ENCODE measurements around the gene NPAS3. TPM values are rescaled to one million over a fixed set of nuclear protein-coding genes. Genes with fewer than 3 reads are reported as not detected.

Gene NPAS3
- total RNA-seq, 1 donor from 2014 or later, result not detected

DNA sequence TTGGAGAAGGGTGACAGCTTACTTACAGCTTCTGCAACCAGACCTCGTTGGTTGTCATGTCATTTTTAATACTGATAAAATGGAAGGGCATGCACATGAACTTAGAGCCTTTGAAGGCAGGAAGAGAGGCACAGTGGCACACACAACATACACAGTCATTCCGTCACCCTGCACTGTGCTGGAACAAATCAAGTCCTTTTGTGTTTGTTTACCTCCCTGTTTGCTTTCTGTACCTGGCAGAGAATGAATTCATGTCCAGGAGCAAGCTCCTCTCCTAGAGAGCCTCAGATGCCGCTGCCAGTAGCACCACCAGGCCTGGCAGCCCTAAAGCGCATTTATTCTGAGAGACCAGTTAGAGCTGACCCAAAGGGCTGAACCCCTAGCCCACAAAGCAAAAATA, 551.9 kb downstream of the NPAS3 start:
- H3K4me1 Mint-ChIP-seq, result peaks cover 39% of the 10 kb centered on the region
- H3K36me3 ChIP-seq, result no peaks in the 10 kb centered on the region
- no peaks in the 10 kb centered on the region for H3F3A ChIP-seq (ENCODE audit: low read depth)
- H3K4me3 Mint-ChIP-seq, result no peak overlapping the region
- peaks cover 9% of the 10 kb centered on the region for H3K4me1 ChIP-seq
- no peaks in the 10 kb centered on the region for H3K79me2 ChIP-seq (ENCODE audit: low read depth)
- H3K27me3 ChIP-seq, result no peaks in the 10 kb centered on the region
- no peak overlapping the region for H3K4me3 ChIP-seq
- no peak overlapping the region for H3K27ac ChIP-seq
- no peak overlapping the region for H3K4me2 ChIP-seq
- H3K36me3 Mint-ChIP-seq, result peaks cover 4% of the 10 kb centered on the region
- no peaks in the 10 kb centered on the region for H3K9me3 ChIP-seq (ENCODE audit: low read depth)
- H3K27ac Mint-ChIP-seq, result no peak overlapping the region
- H4K20me1 ChIP-seq (ENCODE audit: low read depth), result no peaks in the 10 kb centered on the region
- H3K9me3 Mint-ChIP-seq, result peaks cover 13% of the 10 kb centered on the region
- peaks cover 3% of the 10 kb centered on the region for H3K27me3 Mint-ChIP-seq (ENCODE audit: insufficient read depth, low read depth)
- H2AFZ ChIP-seq (replicated peaks), result no peak overlapping the region
- DNase-seq (ENCODE audit: low spot score), result no peak
- TF ChIP-seq, protein P1, sequence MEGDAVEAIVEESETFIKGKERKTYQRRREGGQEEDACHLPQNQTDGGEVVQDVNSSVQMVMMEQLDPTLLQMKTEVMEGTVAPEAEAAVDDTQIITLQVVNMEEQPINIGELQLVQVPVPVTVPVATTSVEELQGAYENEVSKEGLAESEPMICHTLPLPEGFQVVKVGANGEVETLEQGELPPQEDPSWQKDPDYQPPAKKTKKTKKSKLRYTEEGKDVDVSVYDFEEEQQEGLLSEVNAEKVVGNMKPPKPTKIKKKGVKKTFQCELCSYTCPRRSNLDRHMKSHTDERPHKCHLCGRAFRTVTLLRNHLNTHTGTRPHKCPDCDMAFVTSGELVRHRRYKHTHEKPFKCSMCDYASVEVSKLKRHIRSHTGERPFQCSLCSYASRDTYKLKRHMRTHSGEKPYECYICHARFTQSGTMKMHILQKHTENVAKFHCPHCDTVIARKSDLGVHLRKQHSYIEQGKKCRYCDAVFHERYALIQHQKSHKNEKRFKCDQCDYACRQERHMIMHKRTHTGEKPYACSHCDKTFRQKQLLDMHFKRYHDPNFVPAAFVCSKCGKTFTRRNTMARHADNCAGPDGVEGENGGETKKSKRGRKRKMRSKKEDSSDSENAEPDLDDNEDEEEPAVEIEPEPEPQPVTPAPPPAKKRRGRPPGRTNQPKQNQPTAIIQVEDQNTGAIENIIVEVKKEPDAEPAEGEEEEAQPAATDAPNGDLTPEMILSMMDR (IDR thresholded peaks at IDR 0.05), result no peak
- TF ChIP-seq EZH2phosphoT487 (IDR thresholded peaks at IDR 0.05) (no peak), EZH2 (IDR thresholded peaks at IDR 0.05) (no peak)
- H3K9ac ChIP-seq, result no peak overlapping the region

DNA sequence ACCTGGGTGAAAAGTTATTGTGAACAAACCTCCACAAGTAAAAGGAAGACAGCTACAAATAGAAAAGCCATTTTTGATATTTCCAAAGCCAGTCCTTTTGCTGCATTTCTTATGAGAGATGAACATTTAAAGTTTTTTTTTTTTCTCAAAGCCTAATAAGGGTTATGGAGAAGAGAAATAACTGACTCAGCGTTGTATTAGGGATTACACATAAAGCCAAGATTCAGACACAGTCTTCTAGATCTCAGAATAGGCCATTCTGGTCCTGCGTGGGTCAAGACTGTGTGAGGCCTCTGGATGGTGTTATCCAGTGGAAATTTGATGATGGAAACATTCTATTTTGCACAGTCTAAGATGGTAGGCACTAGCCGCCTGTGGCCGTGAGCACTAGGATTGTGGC, 552.4 kb downstream of the NPAS3 start:
- H3K9ac ChIP-seq, result no peak overlapping the region
- H3F3A ChIP-seq (ENCODE audit: low read depth), result no peaks in the 10 kb centered on the region
- TF ChIP-seq, protein P1 (IDR thresholded peaks at IDR 0.05), result no peak
- Mint-ChIP-seq H3K27ac (no peak overlapping the region), H3K9me3 (peaks cover 17% of the 10 kb centered on the region), H3K36me3 (peaks cover 8% of the 10 kb centered on the region), H3K27me3 (ENCODE audit: insufficient read depth, low read depth) (peaks cover 3% of the 10 kb centered on the region), H3K4me1 (peaks cover 33% of the 10 kb centered on the region), H3K4me3 (no peak overlapping the region)
- no peak overlapping the region for H2AFZ ChIP-seq (replicated peaks)
- no peaks in the 10 kb centered on the region for H3K9me3 ChIP-seq (ENCODE audit: low read depth)
- no peaks in the 10 kb centered on the region for H3K27me3 ChIP-seq
- H4K20me1 ChIP-seq (ENCODE audit: low read depth), result no peaks in the 10 kb centered on the region
- no peaks in the 10 kb centered on the region for H3K36me3 ChIP-seq
- no peak overlapping the region for H3K4me2 ChIP-seq
- no peaks in the 10 kb centered on the region for H3K79me2 ChIP-seq (ENCODE audit: low read depth)
- peaks cover 7% of the 10 kb centered on the region for H3K4me1 ChIP-seq
- no peak overlapping the region for H3K27ac ChIP-seq
- DNase-seq (ENCODE audit: low spot score), result no peak
- H3K4me3 ChIP-seq, result no peak overlapping the region

DNA sequence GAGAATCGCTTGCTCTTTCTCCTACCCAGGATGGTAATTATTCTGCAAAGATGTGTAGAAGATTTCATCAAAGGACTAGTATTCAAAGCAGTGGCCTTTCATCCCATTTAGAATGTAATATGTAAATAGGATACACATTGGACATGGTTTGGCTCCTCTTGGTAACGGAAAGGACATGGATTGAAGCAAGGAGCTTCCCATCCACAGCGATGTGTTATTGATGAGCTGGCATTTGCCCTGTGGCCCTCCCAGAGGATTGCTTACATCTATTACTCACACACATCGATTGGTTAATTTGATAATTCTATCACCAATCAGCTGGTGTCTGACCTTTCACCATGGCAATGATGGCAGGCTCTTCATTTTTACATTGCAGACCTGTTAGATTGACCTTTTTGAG, 553.8 kb downstream of the NPAS3 start:
- Histone ChIP-seq H3K4me3 (no peak overlapping the region), H2AFZ (replicated peaks) (no peak overlapping the region), H3K9me3 (ENCODE audit: low read depth) (no peaks in the 10 kb centered on the region), H3K27ac (no peak overlapping the region), H3K79me2 (ENCODE audit: low read depth) (no peaks in the 10 kb centered on the region), H3K4me2 (no peak overlapping the region), H3K27me3 (no peaks in the 10 kb centered on the region), H3K36me3 (no peaks in the 10 kb centered on the region), H3K9ac (no peak overlapping the region), H4K20me1 (ENCODE audit: low read depth) (no peaks in the 10 kb centered on the region), H3F3A (ENCODE audit: low read depth) (no peaks in the 10 kb centered on the region), H3K4me1 (no peaks in the 10 kb centered on the region)
- Mint-ChIP-seq H3K4me1 (peaks cover 23% of the 10 kb centered on the region), H3K9me3 (peaks cover 25% of the 10 kb centered on the region), H3K36me3 (peaks cover 11% of the 10 kb centered on the region), H3K27me3 (ENCODE audit: insufficient read depth, low read depth) (peaks cover 3% of the 10 kb centered on the region), H3K4me3 (no peak overlapping the region), H3K27ac (no peak overlapping the region)
- DNase-seq (ENCODE audit: low spot score), result no peak
- TF ChIP-seq EZH2phosphoT487 (IDR thresholded peaks at IDR 0.05) (no peak), EZH2 (IDR thresholded peaks at IDR 0.05) (no peak)
- TF ChIP-seq, protein P1 (IDR thresholded peaks at IDR 0.05), result no peak
